ENCODE measurements around the gene SPIB.
"Not testable (repeated sequence)": the region's sequence is repeated elsewhere in the genome, so short reads cannot be mapped to it uniquely, and the experiment has no call there.

Gene SPIB

DNA sequence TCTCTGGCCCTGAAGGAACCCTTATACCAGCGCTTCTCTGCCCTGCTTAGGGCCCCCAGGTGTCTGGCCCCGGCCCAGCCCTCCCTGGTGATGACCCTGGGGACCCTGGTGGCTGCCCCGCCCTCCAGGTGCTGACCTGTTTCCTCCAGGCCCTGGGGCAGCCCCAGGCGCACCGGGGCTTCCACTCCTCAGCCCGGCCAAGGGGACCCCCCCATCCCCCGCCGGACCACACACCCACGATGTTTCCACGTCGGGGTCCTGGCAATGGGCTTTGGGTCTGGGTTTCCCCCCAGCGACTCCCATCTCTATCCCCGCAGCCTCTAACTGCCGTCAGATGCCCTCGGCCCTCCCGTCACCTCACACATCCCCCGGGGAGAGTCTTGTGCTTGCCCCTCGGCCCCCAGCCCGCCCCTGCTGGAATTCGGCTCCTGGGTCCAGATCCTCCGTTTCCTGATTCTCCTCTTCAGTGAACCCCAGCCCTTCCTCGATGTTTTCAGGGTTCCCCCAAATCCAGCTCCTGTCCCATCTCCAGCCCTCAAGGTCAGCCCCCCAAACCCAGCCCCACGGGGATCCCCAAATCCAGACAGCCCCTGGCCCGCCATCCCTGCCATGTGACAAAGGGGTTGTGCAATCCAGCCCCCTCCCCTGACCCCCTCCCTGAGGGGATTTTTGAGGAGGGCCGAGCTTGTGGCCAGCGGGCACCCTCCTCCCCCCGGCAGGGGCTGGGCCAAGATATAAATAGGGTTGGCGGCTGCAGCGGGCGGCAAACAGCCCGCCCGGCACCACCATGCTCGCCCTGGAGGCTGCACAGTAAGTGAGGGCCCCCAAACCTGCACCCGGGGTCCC, at the start of gene SPIB:
Gene SPIB, plus strand, starts transcription at position 763 of the 846 bp plus-strand sequence. Its CDS starts 25 bp downstream, at position 788.
- DNase-seq: no peak

DNA sequence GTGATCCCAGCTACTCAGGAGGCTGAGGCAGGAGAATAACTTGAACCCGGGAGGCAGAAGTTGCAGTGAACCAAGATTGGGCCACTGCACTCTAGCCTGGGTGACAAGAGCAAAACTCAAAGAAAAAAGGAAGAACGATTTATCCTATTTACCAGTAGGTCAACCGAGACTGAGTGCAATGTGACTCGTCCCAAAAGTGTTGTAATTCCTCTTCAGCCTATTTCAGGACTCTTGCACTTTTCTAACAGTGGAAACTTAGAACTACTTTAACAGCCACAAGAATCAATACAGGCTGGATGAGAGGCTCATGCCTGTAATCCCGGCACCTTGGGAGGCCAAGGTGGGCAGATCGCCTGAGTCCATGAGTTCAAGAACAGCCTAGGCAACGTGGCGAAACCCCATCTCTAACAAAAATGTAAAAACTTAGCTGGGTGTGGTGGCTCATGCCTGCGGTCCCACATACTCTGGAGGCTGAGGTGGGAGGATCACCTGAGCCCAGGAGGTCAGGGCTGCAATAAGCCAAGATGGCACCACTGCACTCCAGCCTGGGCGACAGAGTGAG, 46.7 kb upstream of the SPIB start:
- no peak for DNase-seq

DNA sequence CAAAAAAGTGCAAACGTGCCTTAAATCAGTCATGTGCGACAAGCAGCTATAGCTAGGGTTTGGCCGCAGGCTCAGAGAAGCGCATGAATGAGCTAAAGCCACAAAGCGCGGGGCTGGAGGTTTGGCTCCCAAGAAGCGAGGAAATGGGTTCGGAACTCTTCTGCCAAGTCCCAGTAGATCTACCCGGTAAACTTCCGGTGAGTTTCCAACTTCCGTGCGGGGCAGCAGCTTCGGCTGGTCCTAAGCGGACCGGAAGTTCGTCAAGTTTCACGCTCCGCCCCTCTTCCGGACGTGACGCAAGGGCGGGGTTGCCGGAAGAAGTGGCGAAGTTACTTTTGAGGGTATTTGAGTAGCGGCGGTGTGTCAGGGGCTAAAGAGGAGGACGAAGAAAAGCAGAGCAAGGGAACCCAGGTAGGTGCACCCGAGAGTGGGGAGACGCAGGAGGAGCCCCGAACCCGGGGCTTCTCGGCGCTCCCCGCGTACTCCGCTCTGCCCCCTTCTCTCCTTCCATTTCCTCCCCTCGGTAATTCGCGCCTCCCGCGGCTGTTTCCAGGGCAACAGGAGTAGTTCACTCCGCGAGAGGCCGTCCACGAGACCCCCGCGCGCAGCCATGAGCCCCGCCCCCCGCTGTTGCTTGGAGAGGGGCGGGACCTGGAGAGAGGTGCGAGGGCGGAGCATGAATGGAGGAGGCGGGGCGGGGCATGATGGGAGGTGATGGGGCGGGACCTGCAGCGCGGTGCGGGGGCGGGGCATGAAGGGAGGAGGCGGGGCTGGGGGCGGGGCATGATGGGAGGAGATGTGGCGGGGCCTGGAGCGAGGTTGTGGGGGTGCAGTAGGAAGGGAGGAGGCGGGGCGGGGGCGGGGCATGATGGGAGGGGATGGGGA, 42.3 kb upstream of the SPIB start, which contains the start of gene NR1H2:
Gene NR1H2, plus strand, starts transcription at position 292 of the 885 bp plus-strand sequence. CDS start 1,149 bp downstream, outside the sequence.
- DNase-seq: peak; percentile 97

DNA sequence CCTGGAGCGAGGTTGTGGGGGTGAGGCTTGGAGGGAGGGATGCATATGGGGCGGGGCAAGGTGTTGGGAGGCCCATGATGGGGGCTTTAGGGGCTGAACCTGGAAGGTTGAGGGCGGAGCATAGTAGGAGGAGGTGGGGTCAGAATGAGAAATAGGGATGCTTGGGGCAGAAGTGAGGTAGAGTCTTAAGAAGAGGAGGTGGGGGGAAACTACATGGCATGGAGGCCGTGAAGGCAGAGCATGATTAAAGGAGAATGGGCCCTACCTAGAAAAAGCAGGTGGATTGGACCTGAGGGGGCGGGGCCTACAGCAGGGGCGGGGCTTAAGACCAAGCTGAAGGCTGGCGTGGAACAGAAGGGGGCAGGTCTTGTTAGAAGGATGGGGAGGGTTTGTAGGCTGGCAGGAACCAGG, 41.7 kb upstream of the SPIB start:
- DNase-seq: no peak

DNA sequence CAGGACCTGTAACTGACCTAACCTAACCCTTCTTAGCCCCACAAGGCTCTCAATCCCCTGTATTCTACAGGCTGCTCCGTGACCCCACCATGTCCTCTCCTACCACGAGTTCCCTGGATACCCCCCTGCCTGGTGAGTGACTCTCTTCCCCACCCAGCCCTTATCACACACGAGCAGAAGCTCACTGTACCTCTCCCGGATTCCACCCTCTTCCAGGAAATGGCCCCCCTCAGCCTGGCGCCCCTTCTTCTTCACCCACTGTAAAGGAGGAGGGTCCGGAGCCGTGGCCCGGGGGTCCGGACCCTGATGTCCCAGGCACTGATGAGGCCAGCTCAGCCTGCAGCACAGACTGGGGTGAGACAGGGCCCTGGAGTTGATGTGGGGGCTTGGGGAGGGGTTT, 41.2 kb upstream of the SPIB start:
- DNase-seq: no peak

DNA sequence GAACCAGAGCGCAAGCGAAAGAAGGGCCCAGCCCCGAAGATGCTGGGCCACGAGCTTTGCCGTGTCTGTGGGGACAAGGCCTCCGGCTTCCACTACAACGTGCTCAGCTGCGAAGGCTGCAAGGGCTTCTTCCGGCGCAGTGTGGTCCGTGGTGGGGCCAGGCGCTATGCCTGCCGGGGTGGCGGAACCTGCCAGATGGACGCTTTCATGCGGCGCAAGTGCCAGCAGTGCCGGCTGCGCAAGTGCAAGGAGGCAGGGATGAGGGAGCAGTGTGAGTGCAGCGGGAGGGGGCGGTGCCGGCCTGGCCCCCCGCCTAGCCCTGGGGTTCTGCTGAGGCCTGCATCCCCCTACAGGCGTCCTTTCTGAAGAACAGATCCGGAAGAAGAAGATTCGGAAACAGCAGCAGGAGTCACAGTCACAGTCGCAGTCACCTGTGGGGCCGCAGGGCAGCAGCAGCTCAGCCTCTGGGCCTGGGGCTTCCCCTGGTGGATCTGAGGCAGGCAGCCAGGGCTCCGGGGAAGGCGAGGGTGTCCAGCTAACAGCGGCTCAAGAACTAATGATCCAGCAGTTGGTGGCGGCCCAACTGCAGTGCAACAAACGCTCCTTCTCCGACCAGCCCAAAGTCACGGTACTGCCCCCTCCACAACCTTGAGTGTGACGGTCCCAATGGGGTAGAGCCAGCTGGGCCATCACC, 40.4 kb upstream of the SPIB start:
- DNase-seq: no peak

DNA sequence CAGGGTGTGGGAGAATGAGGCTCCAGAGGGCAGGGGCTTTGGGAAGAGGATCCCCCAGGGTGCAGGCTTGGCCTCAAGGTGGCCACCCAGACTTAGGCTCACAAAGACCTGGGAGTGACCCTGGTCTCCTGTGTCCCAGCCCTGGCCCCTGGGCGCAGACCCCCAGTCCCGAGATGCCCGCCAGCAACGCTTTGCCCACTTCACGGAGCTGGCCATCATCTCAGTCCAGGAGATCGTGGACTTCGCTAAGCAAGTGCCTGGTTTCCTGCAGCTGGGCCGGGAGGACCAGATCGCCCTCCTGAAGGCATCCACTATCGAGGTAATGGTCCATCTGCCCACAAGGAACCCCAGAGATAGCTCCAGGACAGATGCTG, 39.9 kb upstream of the SPIB start:
- no peak for DNase-seq

DNA sequence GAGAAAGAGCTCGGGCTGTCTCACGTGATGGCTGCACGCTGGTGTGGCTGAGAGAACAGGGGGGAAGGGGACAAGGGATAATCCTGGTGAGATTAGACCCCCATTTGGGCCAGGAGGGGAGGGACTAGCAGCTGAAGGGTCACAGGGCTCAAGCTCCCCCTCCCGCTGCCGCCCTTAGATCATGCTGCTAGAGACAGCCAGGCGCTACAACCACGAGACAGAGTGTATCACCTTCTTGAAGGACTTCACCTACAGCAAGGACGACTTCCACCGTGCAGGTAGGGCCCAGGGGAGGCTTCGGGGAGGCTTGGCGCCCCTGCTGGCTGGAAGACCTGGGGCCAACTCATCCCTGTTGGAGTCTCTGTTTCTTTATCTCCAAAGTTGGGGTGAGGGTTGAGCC, 39.1 kb upstream of the SPIB start:
- DNase-seq: no peak

DNA sequence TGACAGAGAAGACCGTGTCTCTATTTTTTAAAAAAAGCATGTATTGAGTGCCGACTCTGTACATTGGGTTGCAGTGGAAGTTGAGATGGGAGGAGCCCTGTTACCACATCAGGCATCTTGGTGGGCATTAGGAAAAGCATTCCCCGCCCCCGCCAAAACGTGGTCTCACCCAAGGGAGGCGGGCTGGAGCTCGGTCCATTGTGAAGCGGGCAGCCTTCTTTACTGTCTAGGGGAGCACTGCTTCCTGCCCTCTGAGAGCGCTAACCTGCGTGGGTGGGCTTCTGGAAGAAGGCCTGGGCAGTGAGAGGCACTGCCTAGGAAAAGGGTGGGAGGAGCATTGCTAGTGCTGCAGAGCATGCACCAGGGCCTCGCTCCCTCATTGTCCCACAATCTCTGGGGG, 38.6 kb upstream of the SPIB start:
- no peak for DNase-seq

DNA sequence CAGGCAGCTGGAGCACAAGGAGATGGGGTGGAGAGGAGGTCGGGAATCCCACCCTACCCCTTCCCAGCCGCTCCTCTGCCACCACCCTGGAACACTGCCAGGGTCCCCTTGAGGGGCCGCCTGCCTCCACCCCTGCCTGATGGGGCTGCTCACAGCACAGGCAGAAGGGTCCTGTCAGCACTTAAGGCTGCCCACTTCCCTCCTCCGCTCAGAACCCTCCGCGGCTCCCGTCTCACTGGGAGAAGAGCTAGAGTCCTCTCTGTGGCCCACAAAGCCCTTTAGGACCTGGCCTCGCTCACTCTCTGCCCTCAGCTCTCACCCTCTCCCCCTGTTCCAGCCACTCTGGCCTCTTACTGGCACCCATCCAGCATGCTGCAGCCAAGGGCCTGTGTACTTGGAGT, 38.0 kb upstream of the SPIB start:
- DNase-seq: no peak

DNA sequence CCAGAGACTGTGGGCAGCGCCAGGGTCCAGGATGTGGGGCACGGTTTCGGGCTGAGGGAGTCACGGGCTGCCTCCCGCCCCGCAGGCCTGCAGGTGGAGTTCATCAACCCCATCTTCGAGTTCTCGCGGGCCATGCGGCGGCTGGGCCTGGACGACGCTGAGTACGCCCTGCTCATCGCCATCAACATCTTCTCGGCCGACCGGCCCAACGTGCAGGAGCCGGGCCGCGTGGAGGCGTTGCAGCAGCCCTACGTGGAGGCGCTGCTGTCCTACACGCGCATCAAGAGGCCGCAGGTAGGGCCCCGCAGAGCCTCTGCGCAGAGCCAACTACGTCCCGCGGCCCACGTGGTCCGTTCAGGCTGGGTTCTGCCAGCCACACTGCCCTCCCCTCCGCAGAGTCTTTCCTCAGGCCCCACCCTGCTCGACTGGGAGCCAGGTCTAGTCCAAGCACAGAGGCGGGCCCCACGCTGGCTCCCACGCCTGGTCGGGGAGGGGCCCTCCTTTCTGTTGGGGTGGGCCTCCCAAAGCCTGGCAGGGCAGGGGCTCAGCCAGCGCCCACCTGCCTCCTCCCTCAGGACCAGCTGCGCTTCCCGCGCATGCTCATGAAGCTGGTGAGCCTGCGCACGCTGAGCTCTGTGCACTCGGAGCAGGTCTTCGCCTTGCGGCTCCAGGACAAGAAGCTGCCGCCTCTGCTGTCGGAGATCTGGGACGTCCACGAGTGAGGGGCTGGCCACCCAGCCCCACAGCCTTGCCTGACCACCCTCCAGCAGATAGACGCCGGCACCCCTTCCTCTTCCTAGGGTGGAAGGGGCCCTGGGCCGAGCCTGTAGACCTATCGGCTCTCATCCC, 36.6 kb upstream of the SPIB start:
- no peak for DNase-seq

DNA sequence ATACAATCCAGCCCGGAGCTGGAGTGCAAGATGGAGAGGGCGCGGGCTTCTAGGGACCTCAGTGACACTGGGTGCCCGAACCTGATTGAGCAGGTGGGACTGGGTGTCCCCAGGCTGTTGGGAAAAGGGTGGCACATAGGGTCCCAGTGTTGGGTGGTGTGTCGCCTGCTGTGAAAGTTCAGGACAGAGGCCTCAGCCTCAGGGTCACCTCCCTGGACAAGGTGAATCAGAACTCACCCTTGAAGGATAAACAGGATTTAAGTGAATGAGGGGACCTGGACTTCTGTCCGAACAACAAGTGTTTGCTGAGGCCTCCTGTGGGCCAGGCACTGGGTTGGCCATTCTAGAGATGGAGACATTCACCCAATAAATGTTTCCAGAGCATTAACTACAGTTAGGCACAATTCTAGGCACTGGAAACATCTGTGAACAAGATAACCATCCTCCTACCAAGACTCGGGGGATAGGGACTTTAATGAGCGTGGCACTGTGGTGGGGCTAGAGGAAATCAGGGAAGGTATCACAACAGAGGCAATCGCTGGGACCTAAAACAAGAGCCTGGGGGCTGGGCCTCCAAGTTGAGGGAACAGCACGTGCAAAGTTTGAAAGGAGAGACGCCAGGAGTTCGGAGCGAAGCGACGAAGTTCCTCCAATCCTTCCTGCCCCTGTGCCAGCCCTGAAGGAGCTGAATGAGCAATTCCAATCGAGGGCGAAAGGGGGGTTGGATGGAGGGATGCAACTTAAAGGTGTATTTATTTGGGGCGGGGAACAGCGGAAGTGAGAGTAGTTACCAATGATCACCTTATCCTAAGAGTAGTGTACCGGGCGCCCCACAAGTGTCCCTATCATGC, 35.5 kb upstream of the SPIB start:
- DNase-seq: peak; percentile 8

DNA sequence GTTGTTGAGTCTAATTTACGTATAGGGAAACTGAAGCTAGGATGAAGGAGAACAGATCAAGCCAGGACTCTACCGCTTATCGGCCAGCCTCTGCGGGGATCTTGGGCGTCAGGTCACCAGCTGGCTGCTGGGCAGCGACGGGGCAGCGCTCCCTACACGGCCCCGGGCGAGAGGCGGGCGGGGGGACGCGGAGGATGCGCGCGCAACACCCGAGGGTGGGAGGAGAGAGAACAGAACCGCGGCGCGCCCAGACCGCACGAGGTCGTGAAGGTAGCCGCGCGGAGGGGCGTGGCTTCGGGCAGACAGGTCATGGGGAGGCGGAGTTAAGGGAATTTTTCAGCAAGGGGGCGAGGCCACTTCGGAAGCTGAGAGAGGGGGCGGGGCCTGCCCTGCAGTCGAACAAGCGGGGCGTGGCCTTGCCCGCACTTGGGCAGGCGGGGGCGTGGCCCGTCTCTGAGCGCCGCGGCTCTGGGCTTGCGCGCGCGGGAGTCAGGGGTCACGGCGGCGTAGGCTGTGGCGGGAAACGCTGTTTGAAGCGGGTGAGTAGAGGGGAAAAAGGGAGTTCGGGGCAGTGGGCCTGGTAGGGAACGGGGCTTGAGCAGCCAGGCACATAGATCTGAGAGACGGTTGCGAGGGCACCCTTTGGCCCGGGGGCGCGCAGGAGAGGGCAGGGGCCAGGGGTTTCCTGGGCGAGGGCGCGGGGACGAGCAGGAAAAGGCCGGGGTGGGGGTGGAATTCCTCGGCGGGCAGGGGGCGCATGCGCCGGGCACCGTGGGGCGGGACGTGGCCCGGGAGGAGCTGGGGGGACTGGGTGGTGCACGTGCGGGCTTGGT, 34.7 kb upstream of the SPIB start, which contains the start of gene POLD1:
Gene POLD1, plus strand, starts transcription at position 496 of the 833 bp plus-strand sequence. CDS start 14,505 bp downstream, outside the sequence.
- peak; percentile 97 for DNase-seq

DNA sequence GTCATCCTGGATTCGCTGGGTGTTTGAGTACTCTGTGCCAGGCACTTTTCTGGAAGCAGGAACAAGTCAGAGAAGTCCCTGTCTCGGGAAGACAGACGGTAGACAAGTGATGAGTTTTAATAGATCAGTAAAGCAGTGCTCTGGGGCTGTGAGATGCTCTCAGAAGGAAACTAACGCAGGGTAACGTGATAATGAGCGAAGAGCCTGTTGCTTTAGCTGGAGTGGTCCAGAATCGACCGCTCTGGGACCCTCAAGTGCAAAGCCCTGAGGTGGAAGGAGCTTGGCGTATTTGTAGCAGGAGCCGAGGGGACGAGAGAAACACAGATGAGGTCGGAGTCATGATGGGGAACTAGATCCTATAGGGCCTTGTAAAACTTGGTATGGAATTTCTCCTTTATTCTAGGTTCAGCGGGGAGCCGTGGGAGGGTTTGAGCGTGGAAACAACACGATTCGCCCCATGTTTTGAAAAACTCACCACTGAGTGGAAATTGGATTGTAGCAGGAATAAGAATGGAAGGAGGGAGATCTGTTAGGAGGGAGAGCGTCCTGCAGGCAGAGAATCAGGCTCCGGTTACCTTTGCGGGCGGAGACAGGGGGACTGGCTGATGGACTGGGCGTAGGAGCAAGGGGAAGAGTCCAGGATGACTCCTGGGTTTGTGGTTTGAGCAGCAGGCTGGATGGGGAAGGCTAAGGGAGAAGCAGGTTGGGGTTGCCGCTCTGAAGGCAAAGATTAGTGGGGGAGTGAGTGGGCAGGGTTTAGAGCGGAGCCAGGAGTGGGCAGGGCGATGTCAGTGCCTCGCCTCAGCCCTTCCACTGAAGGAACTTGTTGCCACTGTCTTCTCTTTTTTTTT, 33.8 kb upstream of the SPIB start:
- peak; percentile 2 for DNase-seq

DNA sequence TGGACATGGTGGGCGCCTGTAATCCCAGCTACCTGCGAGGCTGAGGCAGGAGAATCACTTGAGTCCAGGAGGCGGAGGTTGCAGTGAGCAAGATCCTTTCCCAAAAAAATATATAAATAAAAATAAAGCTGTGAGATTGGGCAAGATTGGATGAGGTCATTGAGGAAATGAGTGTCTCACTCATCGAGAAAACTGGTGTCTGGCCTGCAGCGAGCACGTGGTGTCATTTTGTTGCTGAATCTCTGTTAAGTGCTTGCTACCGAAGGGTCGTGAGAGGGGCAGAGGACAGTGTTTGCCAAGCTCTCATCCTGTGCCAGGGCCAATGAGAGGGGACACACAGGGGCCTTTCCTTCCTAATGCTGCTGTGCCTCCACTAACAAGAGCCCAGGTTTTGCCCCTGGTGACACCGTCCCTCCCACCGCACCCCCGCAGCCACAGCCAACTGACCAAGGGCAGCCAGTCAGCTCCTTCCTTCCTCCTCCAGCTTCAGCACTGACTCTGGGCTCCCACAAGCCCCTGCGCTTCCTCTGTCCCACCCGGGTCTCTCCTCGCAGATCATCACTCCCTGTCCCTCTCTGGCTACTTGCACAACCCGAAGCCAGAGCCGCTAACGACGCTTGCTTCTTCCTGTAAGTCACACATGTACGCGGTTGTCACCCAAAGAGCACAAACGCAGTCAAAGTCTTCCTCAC, 31.4 kb upstream of the SPIB start:
- DNase-seq: peak; percentile 57

DNA sequence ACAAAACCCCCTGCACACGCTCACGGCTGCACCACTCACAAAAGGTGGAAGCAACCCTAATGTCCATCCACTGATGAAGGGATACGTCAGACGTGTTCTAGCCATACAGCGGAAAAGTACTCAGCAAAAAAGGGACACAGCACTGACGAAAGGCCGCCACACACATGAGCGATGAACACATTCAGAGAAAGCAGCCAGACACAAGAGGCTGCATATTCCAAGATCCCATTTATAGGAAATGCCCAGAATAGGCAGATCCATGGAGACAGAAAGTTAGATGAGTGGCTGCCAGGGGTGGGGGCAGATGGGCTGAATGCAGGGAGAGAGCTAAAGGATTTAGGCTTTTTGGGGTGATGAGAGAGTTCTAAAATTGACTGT, 30.9 kb upstream of the SPIB start:
- DNase-seq: no peak

DNA sequence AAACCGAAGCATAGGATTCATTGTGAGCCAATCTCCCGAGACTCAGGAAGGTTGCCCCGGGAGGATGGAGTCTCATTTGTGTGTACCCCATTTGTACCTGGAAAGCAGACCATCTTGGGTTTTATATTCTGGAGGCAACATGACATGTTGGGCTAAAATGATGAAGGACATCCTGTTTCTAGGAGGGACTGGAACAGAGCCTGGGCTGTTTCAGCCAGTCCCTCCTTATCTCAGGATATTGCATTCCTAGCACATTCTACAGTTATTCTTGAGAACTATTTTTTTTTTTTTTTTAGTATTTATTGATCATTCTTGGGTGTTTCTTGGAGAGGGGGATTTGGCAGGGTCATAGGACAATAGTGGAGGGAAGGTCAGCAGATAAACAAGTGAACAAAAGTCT, 28.4 kb upstream of the SPIB start:
- not testable (repeated sequence) for DNase-seq

DNA sequence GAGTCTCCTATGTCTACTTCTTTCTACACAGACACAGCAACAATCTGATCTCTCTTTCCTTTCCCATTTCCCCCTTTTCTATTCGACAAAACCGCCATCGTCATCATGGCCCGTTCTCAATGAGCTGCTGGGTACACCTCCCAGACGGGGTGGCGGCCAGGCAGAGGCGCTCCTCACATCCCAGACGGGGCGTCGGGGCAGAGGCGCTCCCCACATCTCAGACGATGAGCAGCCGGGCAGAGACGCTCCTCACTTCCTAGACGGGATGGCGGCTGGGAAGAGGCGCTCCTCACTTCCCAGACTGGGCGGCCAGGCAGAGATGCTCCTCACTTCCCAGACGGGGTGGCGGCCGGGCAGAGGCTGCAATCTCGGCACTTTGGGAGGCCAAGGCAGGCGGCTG, 27.8 kb upstream of the SPIB start:
- not testable (repeated sequence) for DNase-seq

Data from HCEC 1CT (cell line).